ENCODE results near the gene VNN1. TPM values are rescaled to one million over a fixed set of nuclear protein-coding genes. Genes with fewer than 3 reads are reported as not detected.

Gene VNN1
- total RNA-seq, 3 donors from 2014 or later, result 0.98 to 8.6 (median 2.6) TPM

DNA sequence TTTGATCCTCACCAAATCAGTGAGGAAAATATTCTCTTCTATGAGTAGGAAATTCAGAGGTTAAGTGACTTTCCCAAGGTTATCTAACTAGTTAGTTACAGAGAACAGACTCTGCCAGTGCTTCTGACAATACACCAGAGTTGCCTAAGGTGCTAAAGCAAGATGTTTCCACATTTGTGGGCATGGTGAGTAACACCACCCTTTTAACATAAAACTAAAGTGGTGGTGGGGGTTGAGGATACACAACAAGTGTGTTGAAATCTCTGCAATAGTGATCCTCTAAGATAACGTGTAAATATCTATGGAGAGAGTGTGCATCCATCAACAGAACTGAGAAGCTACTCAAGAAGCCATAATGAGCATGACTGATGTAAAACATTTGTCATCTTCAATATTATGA is 32.2 kb upstream of the VNN1 start:
- no peaks in the 10 kb centered on the region for H3K36me3 ChIP-seq
- intact Hi-C loops (cut with DNase I; ENCODE audit: low total_unique reads), result no loop called here
- no peak overlapping the region for H3K4me3 ChIP-seq
- no peak for DNase-seq (ENCODE audit: low spot score in 2 of 2)
- TF ChIP-seq POLR2AphosphoS5 (IDR thresholded peaks at IDR 0.05) (no peak), POLR2A (IDR thresholded peaks at IDR 0.05) (no peak)
- TF ChIP-seq, protein P1, sequence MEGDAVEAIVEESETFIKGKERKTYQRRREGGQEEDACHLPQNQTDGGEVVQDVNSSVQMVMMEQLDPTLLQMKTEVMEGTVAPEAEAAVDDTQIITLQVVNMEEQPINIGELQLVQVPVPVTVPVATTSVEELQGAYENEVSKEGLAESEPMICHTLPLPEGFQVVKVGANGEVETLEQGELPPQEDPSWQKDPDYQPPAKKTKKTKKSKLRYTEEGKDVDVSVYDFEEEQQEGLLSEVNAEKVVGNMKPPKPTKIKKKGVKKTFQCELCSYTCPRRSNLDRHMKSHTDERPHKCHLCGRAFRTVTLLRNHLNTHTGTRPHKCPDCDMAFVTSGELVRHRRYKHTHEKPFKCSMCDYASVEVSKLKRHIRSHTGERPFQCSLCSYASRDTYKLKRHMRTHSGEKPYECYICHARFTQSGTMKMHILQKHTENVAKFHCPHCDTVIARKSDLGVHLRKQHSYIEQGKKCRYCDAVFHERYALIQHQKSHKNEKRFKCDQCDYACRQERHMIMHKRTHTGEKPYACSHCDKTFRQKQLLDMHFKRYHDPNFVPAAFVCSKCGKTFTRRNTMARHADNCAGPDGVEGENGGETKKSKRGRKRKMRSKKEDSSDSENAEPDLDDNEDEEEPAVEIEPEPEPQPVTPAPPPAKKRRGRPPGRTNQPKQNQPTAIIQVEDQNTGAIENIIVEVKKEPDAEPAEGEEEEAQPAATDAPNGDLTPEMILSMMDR (IDR thresholded peaks at IDR 0.05), result no peak
- no peak overlapping the region for H3K27ac ChIP-seq
- no peaks in the 10 kb centered on the region for H3K4me1 ChIP-seq
- H3K27me3 ChIP-seq, result no peaks in the 10 kb centered on the region
- no peaks in the 10 kb centered on the region for H3K9me3 ChIP-seq

DNA sequence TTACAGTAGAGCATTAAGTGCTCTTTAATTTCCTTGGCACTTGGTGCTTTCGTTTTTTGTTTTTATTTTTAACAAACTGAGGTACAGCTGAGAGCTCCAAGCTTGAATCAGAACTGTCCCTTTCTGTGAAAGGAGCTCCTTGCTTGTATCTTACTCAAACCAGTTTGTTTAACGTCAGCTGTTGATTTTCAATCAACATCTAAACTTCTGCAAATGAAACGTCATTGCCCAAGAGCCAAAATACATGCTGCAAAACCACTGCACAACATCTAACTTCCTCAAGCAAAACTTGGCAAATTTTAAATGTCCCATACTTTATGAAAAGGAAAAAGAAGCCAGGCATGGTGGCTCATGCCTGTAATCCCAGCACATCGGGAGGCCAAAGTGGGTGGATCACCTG is 28.6 kb upstream of the VNN1 start:
- no peak overlapping the region for H3K27ac ChIP-seq
- intact Hi-C loops (cut with DNase I; ENCODE audit: low total_unique reads), result loop anchor here (5.0 kb wide), 1 partner anchor 1050 kb away; no protein-coding TSS in a partner anchor
- no peak for DNase-seq (ENCODE audit: low spot score in 2 of 2)
- no peaks in the 10 kb centered on the region for H3K27me3 ChIP-seq
- H3K36me3 ChIP-seq, result no peaks in the 10 kb centered on the region
- H3K4me3 ChIP-seq, result no peak overlapping the region
- no peaks in the 10 kb centered on the region for H3K4me1 ChIP-seq
- TF ChIP-seq POLR2AphosphoS5 (IDR thresholded peaks at IDR 0.05) (no peak), POLR2A (IDR thresholded peaks at IDR 0.05) (no peak)
- TF ChIP-seq, protein P1 (IDR thresholded peaks at IDR 0.05), result no peak
- no peaks in the 10 kb centered on the region for H3K9me3 ChIP-seq

GRCh38 chr6:132741281-132741680 is 27.4 kb upstream of the VNN1 start:
- H3K27me3 ChIP-seq, result no peaks in the 10 kb centered on the region
- intact Hi-C loops (cut with DNase I; ENCODE audit: low total_unique reads), result loop anchor here (5.0 kb wide), 1 partner anchor 1051 kb away; no protein-coding TSS in a partner anchor
- TF ChIP-seq POLR2AphosphoS5 (IDR thresholded peaks at IDR 0.05), result no peak
- TF ChIP-seq, protein P1 (IDR thresholded peaks at IDR 0.05), result no peak
- TF ChIP-seq POLR2A (IDR thresholded peaks at IDR 0.05), result no peak
- H3K36me3 ChIP-seq, result no peaks in the 10 kb centered on the region
- H3K4me1 ChIP-seq, result no peaks in the 10 kb centered on the region
- H3K27ac ChIP-seq, result no peak overlapping the region
- H3K9me3 ChIP-seq, result no peaks in the 10 kb centered on the region
- no peak for DNase-seq (ENCODE audit: low spot score in 2 of 2)
- H3K4me3 ChIP-seq, result no peak overlapping the region

GRCh38 chr6:132736239-132736638 is 22.4 kb upstream of the VNN1 start:
- no peak overlapping the region for H3K4me3 ChIP-seq
- no peak for DNase-seq (ENCODE audit: low spot score in 2 of 2)
- no peaks in the 10 kb centered on the region for H3K36me3 ChIP-seq
- no peak overlapping the region for H3K27ac ChIP-seq
- H3K4me1 ChIP-seq, result no peaks in the 10 kb centered on the region
- no peaks in the 10 kb centered on the region for H3K9me3 ChIP-seq
- H3K27me3 ChIP-seq, result no peaks in the 10 kb centered on the region
- intact Hi-C loops (cut with DNase I; ENCODE audit: low total_unique reads), result no loop called here
- TF ChIP-seq, protein P1 (IDR thresholded peaks at IDR 0.05), result no peak
- TF ChIP-seq POLR2AphosphoS5 (IDR thresholded peaks at IDR 0.05) (no peak), POLR2A (IDR thresholded peaks at IDR 0.05) (no peak)

GRCh38 chr6:132734694-132735236 is 20.9 kb upstream of the VNN1 start:
- no peaks in the 10 kb centered on the region for H3K27me3 ChIP-seq
- H3K27ac ChIP-seq, result no peak overlapping the region
- no peak for DNase-seq (ENCODE audit: low spot score in 2 of 2)
- intact Hi-C loops (cut with DNase I; ENCODE audit: low total_unique reads), result no loop called here
- no peaks in the 10 kb centered on the region for H3K36me3 ChIP-seq
- H3K4me3 ChIP-seq, result no peak overlapping the region
- H3K9me3 ChIP-seq, result no peaks in the 10 kb centered on the region
- no peaks in the 10 kb centered on the region for H3K4me1 ChIP-seq
- no peak for TF ChIP-seq POLR2AphosphoS5 (IDR thresholded peaks at IDR 0.05)
- no peak for TF ChIP-seq POLR2A (IDR thresholded peaks at IDR 0.05)

Measured in breast epithelium (tissue), 4 donors.